Neural cell (in vitro differentiated cells): ENCODE measurements around the gene CLIC1. TPM values are rescaled to one million over a fixed set of nuclear protein-coding genes. Genes with fewer than 3 reads are reported as not detected.

Experiments used
- H2AFZ ChIP-seq: fragments of 200-600, 300-800 bp; sonication (generic), shearing (Covaris generic); 2 replicates; pipeline ENCODE4 v1.6.0; 2014; ENCODE audit warnings: low read depth, mild to moderate bottlenecking, antibody characterized with exemption, low read length, moderate library complexity
- H3F3A ChIP-seq: fragments of 200-600 bp; shearing (Covaris generic); 2 replicates; pipeline ENCODE4 v1.6.1; 2016; ENCODE audit warnings: mild to moderate bottlenecking, moderate library complexity, mixed read lengths, antibody characterized with exemption, low read length; ENCODE audit not compliant: insufficient read depth, poor library complexity, severe bottlenecking
- H3K27ac ChIP-seq: fragments of 200-600, 300-800 bp; sonication (generic), shearing (Covaris generic); 2 replicates; pipeline ENCODE4 v1.5.1; 2014; ENCODE audit warnings: mild to moderate bottlenecking, low read length, moderate library complexity
- H3K27me3 ChIP-seq: fragments of 300-800, 200-600 bp; sonication (generic), shearing (Covaris generic); 2 replicates; pipeline ENCODE4 v1.6.0; 2014; ENCODE audit warnings: mild to moderate bottlenecking, low read depth, low read length, moderate library complexity; ENCODE audit not compliant: insufficient read depth
- H3K36me3 ChIP-seq: fragments of 300-800, 200-600 bp; sonication (generic), shearing (Covaris generic); 2 replicates; pipeline ENCODE4 v1.5.1; 2014; ENCODE audit warnings: mild to moderate bottlenecking, antibody characterized with exemption, low read length, moderate library complexity; ENCODE audit not compliant: insufficient read depth
- H3K4me2 ChIP-seq: fragments of 300-800, 200-600 bp; sonication (generic), shearing (Covaris generic); 2 replicates; pipeline ENCODE4 v1.6.0; 2014; ENCODE audit warnings: mild to moderate bottlenecking, low read length
- H3K4me3 ChIP-seq: fragments of 300-800, 200-600 bp; sonication (generic), shearing (Covaris generic); 2 replicates; pipeline ENCODE4 v1.5.1; 2014; ENCODE audit warnings: mild to moderate bottlenecking, low read length, moderate library complexity
- H3K79me2 ChIP-seq: fragments of 200-600 bp; shearing (Covaris generic); replicated peaks from 2 replicates; pipeline ENCODE4 v1.6.0; 2014; ENCODE audit warnings: mild to moderate bottlenecking, low read length, moderate library complexity; ENCODE audit not compliant: insufficient read depth
- H3K9ac ChIP-seq: fragments of 300-800, 200-600 bp; sonication (generic), shearing (Covaris generic); 2 replicates; pipeline ENCODE4 v1.6.1; 2016; ENCODE audit warnings: mild to moderate bottlenecking, low read length, mixed read lengths
- H3K9me2 ChIP-seq: fragments of 200-600 bp; shearing (Covaris generic); 2 replicates; pipeline ENCODE4 v1.6.1; 2016; ENCODE audit warnings: mild to moderate bottlenecking, low read length, mixed read lengths; ENCODE audit not compliant: insufficient read depth
- H3K9me3 ChIP-seq: fragments of 200-600, 300-800 bp; sonication (generic), shearing (Covaris generic); 2 replicates; pipeline ENCODE4 v1.6.1; 2016; ENCODE audit warnings: mild to moderate bottlenecking, mixed run types, low read length, moderate library complexity, mixed read lengths
- H4K20me1 ChIP-seq: fragments of 200-600 bp; shearing (Covaris generic); 2 replicates; pipeline ENCODE4 v1.6.1; 2016; ENCODE audit warnings: mild to moderate bottlenecking, mixed run types; ENCODE audit not compliant: insufficient read depth
- EP300 ChIP-seq: fragments of 450-650 bp; conservative IDR thresholded peaks from 2 replicates; pipeline ENCODE4 v1.6.1; 2014; ENCODE audit warnings: antibody characterized with exemption, mild to moderate bottlenecking, moderate library complexity; ENCODE audit not compliant: poor library complexity, severe bottlenecking
- EZH2 ChIP-seq: fragments of 200-600, 300-800 bp; shearing (Covaris generic), sonication (generic); IDR thresholded peaks from 2 replicates; pipeline ENCODE4 v1.6.1; 2014; ENCODE audit warnings: antibody characterized with exemption, low read length, borderline replicate concordance, mild to moderate bottlenecking; ENCODE audit not compliant: insufficient read depth, poor library complexity, severe bottlenecking
- MXI1 ChIP-seq: fragments of 450-650 bp; conservative IDR thresholded peaks from 2 replicates; pipeline ENCODE4 v1.6.1; 2014; ENCODE audit warnings: antibody characterized with exemption, mild to moderate bottlenecking; ENCODE audit not compliant: poor library complexity, severe bottlenecking
- POLR2AphosphoS5 ChIP-seq: IDR thresholded peaks from 2 replicates; pipeline ENCODE4 v1.6.1; 2012
- RAD21 ChIP-seq: fragments of 450-650 bp; conservative IDR thresholded peaks from 2 replicates; pipeline ENCODE4 v1.6.1; 2014; ENCODE audit warnings: antibody characterized with exemption, mild to moderate bottlenecking, moderate library complexity
- SMC3 ChIP-seq: fragments of 450-650 bp; conservative IDR thresholded peaks from 2 replicates; pipeline ENCODE4 v1.6.1; 2014; ENCODE audit warnings: antibody characterized with exemption, mild to moderate bottlenecking, moderate library complexity; ENCODE audit not compliant: poor library complexity
- TAF1 ChIP-seq: IDR thresholded peaks from 2 replicates; pipeline ENCODE4 v1.6.1; 2012; ENCODE audit warnings: low read depth
- polyA plus RNA-seq: library from polyadenylated mRNA; depleted of rRNA; stranded (reverse); fragments of >200 nt; gene quantifications from 2 replicates; pipeline ENCODE4 v1.2.3, GENCODE V29; 2014
- TF ChIP-seq, protein P1 (sequence below): fragments of 450-650 bp; IDR thresholded peaks from 2 replicates; pipeline ENCODE4 v1.5.1; 2014; ENCODE audit warnings: antibody characterized with exemption, mild to moderate bottlenecking, moderate library complexity; ENCODE audit not compliant: poor library complexity, severe bottlenecking
- TF ChIP-seq, protein P2 (sequence below): IDR thresholded peaks from 2 replicates; pipeline ENCODE4 v1.6.1; 2012; ENCODE audit warnings: borderline replicate concordance

CLIC1 gene
- polyA plus RNA-seq, 1 donor from 2014 or later, result 5.5 TPM

GRCh38 chr6:31723245-31723979 lies 12.9 kb downstream of the CLIC1 start, which contains the start of gene MPIG6B:
MPIG6B (plus strand) TSS chr6:31723373; CDS start chr6:31723384, 11 bp downstream.
- H2AFZ ChIP-seq, result no peak within 1 kb of the TSS
- no peaks in the 10 kb centered on the region for H3K79me2 ChIP-seq
- no peaks in the 10 kb centered on the region for H3F3A ChIP-seq
- H3K27me3 ChIP-seq, result no peaks in the 10 kb centered on the region
- no peaks in the 10 kb centered on the region for H3K9me3 ChIP-seq
- H4K20me1 ChIP-seq, result no peaks in the 10 kb centered on the region
- no peak within 1 kb of the TSS for H3K27ac ChIP-seq
- no peaks in the 10 kb centered on the region for H3K9me2 ChIP-seq
- H3K4me3 ChIP-seq, result no peak within 1 kb of the TSS
- no peak within 1 kb of the TSS for H3K9ac ChIP-seq
- no peaks in the 10 kb centered on the region for H3K36me3 ChIP-seq
- H3K4me2 ChIP-seq, result no peak within 1 kb of the TSS
- TF ChIP-seq SMC3 (no peak), TAF1 (no peak)
- TF ChIP-seq, protein P1, sequence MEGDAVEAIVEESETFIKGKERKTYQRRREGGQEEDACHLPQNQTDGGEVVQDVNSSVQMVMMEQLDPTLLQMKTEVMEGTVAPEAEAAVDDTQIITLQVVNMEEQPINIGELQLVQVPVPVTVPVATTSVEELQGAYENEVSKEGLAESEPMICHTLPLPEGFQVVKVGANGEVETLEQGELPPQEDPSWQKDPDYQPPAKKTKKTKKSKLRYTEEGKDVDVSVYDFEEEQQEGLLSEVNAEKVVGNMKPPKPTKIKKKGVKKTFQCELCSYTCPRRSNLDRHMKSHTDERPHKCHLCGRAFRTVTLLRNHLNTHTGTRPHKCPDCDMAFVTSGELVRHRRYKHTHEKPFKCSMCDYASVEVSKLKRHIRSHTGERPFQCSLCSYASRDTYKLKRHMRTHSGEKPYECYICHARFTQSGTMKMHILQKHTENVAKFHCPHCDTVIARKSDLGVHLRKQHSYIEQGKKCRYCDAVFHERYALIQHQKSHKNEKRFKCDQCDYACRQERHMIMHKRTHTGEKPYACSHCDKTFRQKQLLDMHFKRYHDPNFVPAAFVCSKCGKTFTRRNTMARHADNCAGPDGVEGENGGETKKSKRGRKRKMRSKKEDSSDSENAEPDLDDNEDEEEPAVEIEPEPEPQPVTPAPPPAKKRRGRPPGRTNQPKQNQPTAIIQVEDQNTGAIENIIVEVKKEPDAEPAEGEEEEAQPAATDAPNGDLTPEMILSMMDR, result no peak

- Histone ChIP-seq H3K36me3 (no peaks in the 10 kb centered on the region), H3K27me3 (no peaks in the 10 kb centered on the region), H3K79me2 (no peaks in the 10 kb centered on the region), H3F3A (no peaks in the 10 kb centered on the region), H3K9me2 (no peaks in the 10 kb centered on the region), H4K20me1 (no peaks in the 10 kb centered on the region), H3K4me3 (no peak overlapping the region), H3K27ac (no peak overlapping the region), H3K9me3 (no peaks in the 10 kb centered on the region), H2AFZ (no peak overlapping the region), H3K9ac (no peak overlapping the region), H3K4me2 (no peak overlapping the region)
- no peak for TF ChIP-seq SMC3
- TF ChIP-seq, protein P2, sequence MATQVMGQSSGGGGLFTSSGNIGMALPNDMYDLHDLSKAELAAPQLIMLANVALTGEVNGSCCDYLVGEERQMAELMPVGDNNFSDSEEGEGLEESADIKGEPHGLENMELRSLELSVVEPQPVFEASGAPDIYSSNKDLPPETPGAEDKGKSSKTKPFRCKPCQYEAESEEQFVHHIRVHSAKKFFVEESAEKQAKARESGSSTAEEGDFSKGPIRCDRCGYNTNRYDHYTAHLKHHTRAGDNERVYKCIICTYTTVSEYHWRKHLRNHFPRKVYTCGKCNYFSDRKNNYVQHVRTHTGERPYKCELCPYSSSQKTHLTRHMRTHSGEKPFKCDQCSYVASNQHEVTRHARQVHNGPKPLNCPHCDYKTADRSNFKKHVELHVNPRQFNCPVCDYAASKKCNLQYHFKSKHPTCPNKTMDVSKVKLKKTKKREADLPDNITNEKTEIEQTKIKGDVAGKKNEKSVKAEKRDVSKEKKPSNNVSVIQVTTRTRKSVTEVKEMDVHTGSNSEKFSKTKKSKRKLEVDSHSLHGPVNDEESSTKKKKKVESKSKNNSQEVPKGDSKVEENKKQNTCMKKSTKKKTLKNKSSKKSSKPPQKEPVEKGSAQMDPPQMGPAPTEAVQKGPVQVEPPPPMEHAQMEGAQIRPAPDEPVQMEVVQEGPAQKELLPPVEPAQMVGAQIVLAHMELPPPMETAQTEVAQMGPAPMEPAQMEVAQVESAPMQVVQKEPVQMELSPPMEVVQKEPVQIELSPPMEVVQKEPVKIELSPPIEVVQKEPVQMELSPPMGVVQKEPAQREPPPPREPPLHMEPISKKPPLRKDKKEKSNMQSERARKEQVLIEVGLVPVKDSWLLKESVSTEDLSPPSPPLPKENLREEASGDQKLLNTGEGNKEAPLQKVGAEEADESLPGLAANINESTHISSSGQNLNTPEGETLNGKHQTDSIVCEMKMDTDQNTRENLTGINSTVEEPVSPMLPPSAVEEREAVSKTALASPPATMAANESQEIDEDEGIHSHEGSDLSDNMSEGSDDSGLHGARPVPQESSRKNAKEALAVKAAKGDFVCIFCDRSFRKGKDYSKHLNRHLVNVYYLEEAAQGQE, result no peak
- TF ChIP-seq MXI1, result no peak
- TF ChIP-seq TAF1, result no peak
- TF ChIP-seq EP300, result no peak
- no peak for TF ChIP-seq POLR2AphosphoS5
- TF ChIP-seq EZH2, result no peak
- TF ChIP-seq, protein P1, result no peak
- no peak for TF ChIP-seq RAD21
Measured at GRCh38 chr6:31722173-31722572, 14.2 kb downstream of the CLIC1 start.
